Measurements from ENCODE around the gene GGCX.

- TF ChIP-seq CTCF (IDR thresholded peaks at IDR 0.05) (no peak), POLR2A (IDR thresholded peaks at IDR 0.05) (no peak), EP300 (IDR thresholded peaks at IDR 0.05; ENCODE audit: low read depth) (no peak), POLR2AphosphoS5 (IDR thresholded peaks at IDR 0.05) (peak in 1 of 3 donors; percentile 12)
Measured at GRCh38 chr2:85545780-85546240, 15.5 kb downstream of the GGCX start.
